Measurements from ENCODE around the gene ITSN1. TPM values are rescaled to one million over a fixed set of nuclear protein-coding genes. Genes with fewer than 3 reads are reported as not detected.
A peak's percentile ranks its signal among the peaks of the same experiment; 100 is the strongest.

Gene ITSN1
- total RNA-seq, 3 donors from 2014 or later, result 2.1 to 2.5 (median 2.4) TPM

DNA sequence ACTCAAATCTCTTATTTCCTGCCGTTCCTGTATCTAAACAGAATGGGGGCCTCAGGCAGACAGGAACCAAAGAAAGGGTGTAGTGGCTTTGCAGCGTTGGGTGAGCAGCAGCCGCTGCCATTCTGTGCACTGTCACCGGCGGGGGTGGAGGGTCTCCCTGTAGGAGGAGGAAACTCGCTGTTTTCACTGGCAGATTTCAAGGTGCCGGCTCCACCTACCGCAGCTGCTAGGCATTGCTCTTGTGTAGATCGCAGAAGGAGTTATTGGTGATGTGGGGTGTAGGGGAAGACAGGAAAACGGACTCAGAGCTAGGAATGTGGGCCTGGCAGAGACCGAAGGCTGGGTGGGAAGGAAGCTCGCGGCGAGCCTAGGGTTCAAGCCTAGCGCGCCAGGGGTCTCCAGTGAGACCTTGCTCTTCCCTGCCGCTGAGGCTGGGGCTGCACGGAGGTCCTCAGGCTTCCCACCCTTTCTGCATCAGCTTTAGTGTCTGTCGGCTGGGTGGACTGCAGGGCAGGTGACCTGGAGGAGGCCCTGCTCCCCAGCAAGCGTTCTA lies 252.5 kb downstream of the ITSN1 start:
- DNase-seq (peak; percentile 62), ATAC-seq (peak; percentile 96 to 99)
- Mint-ChIP-seq H3K27me3 (ENCODE audit: low read depth) (peaks cover 7% of the 10 kb centered on the region), H3K4me1 (ENCODE audit: low read depth) (peaks cover 12% of the 10 kb centered on the region), H3K36me3 (ENCODE audit: insufficient read depth) (peaks cover 3% of the 10 kb centered on the region), H3K4me3 (peak overlapping the region; percentile 60), H3K9me3 (no peaks in the 10 kb centered on the region)

DNA sequence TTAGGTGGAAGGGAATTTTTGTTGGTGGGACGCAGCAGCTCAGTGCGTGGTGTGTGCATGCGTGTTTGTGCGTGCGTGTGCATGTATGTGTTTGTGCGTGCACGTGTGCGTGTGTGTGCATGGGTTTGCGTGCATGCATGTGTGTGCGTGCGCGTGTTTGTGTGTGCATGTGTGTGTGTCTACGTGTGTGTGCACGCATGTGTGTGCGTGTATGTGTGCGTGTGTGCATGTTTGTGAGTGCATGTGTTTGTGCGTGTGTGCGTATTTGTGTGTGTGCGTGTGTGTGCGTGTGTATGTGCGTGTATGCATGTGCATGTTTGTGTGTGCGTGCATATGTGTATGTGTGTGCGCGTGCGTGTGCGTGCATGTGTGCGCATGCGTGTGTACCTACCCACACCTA lies 253.1 kb downstream of the ITSN1 start:
- Mint-ChIP-seq H3K4me3 (peak overlapping the region; percentile 60), H3K4me1 (ENCODE audit: low read depth) (peaks cover 12% of the 10 kb centered on the region), H3K27me3 (ENCODE audit: low read depth) (peaks cover 7% of the 10 kb centered on the region), H3K36me3 (ENCODE audit: insufficient read depth) (peaks cover 4% of the 10 kb centered on the region), H3K9me3 (no peaks in the 10 kb centered on the region)
- ATAC-seq, result no peak
- no peak for DNase-seq

DNA sequence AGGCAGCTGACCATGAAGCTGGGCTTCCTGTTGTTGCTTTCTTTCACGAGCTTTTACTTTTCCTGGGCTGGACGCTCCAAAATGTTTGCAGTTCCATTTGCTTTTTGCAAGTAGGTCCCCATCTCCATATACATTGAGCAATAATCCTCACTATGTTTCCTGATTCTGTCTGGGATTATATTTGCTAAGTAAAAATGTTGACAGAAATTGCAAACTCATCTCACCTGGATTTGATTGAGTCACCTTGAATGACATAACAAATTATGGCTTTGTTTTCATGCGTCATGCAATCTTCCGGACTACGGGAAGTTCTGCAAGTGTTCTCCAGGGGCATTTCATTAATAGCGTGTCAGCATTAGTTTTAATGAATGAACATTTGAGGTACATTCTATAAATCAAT lies 254.4 kb downstream of the ITSN1 start:
- Mint-ChIP-seq H3K27me3 (ENCODE audit: low read depth) (peaks cover 7% of the 10 kb centered on the region), H3K4me1 (ENCODE audit: low read depth) (peaks cover 12% of the 10 kb centered on the region), H3K36me3 (ENCODE audit: insufficient read depth) (peaks cover 8% of the 10 kb centered on the region), H3K4me3 (no peak overlapping the region), H3K9me3 (no peaks in the 10 kb centered on the region)
- no peak for ATAC-seq
- DNase-seq, result no peak

DNA sequence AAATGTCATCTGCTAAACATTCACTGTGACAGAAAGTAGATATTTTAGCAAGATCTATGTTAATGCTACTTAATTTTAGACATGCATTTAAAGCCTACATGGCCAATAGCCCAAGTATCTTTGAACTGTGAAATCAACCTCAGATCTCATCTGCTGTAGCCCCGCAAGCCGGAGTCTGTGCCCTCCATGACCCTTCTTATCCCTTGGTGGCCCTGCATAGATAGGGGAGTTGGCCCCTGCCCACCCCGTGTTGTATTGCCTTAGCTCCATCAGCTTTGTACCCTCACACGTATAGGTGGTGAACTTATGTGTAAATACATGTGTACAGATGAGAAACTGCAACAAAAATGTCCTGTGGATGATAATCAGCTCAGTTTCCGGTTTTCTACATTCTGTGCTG lies 254.8 kb downstream of the ITSN1 start:
- Mint-ChIP-seq H3K36me3 (ENCODE audit: insufficient read depth) (peaks cover 11% of the 10 kb centered on the region), H3K27me3 (ENCODE audit: low read depth) (peaks cover 7% of the 10 kb centered on the region), H3K9me3 (no peaks in the 10 kb centered on the region), H3K4me1 (ENCODE audit: low read depth) (peaks cover 12% of the 10 kb centered on the region), H3K4me3 (no peak overlapping the region)
- DNase-seq (no peak), ATAC-seq (no peak)

DNA sequence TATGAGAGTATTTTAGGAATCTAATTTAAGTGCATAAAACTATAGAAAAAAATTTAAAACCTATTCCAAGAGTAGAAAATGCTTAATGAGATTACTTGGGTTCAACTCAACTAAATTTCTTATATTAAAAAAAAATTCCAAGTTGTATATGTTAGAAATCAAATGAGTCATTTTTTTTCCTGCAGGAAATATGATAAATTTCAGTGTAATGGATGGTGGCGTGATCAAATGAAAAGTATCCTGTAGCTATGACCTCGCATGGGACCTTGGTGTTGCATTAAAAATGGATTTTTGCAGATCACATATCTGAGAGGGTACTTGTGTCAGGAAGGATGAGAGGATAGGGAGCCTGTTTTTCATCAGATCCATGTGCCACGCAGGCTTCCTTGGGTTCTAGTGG lies 255.4 kb downstream of the ITSN1 start:
- no peak for ATAC-seq
- Mint-ChIP-seq H3K27me3 (ENCODE audit: low read depth) (peaks cover 7% of the 10 kb centered on the region), H3K9me3 (no peaks in the 10 kb centered on the region), H3K4me1 (ENCODE audit: low read depth) (peaks cover 12% of the 10 kb centered on the region), H3K4me3 (no peak overlapping the region), H3K36me3 (ENCODE audit: insufficient read depth) (peaks cover 16% of the 10 kb centered on the region)
- DNase-seq, result no peak

DNA sequence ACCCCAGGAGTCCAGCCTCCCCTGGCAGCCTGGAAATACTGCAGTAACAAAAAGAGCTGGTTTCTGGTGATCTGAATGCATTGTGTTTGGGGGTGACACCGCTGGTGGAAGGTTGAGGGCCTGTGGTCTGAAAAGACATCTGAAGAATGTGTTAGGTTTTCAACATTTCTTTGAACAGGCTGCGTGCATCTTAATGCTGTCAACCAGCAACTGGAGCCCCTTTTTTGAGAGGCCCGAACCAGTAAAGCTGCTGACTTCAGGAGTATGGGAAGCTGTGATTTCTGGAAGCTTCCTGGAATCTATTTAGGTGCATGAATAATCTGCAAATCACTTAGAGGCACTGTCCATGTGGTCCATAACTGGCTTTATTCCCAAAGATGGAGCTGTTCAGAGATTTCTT lies 256.3 kb downstream of the ITSN1 start:
- Mint-ChIP-seq H3K4me1 (ENCODE audit: low read depth) (peaks cover 12% of the 10 kb centered on the region), H3K27me3 (ENCODE audit: low read depth) (peaks cover 7% of the 10 kb centered on the region), H3K36me3 (ENCODE audit: insufficient read depth) (peaks cover 24% of the 10 kb centered on the region), H3K9me3 (no peaks in the 10 kb centered on the region), H3K4me3 (no peak overlapping the region)
- DNase-seq (no peak), ATAC-seq (no peak)

DNA sequence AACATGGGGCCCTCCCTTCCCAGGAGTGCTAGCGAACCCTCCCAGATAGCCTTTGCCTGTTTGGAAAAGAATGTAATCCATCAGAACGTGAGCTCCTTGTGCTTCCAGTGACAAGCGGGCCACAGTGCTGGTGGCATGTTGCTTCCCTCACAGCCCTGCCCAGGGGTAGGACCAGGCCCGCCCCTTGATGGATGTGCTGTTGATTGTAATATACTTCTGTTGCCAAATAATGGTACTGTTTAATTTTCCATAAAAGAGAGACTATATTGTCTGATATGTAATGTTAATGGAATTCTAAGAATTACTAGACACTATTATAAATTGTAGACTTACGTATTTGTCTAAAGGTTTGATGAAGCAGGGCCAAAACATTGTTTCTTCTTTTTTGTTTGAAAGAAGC lies 256.9 kb downstream of the ITSN1 start:
- peaks cover 26% of the 10 kb centered on the region for H3K36me3 Mint-ChIP-seq (ENCODE audit: insufficient read depth)
- H3K4me1 Mint-ChIP-seq (ENCODE audit: low read depth), result peaks cover 12% of the 10 kb centered on the region
- no peak for DNase-seq
- no peak for ATAC-seq
- peaks cover 7% of the 10 kb centered on the region for H3K27me3 Mint-ChIP-seq (ENCODE audit: low read depth)
- no peaks in the 10 kb centered on the region for H3K9me3 Mint-ChIP-seq
- H3K4me3 Mint-ChIP-seq, result no peak overlapping the region

DNA sequence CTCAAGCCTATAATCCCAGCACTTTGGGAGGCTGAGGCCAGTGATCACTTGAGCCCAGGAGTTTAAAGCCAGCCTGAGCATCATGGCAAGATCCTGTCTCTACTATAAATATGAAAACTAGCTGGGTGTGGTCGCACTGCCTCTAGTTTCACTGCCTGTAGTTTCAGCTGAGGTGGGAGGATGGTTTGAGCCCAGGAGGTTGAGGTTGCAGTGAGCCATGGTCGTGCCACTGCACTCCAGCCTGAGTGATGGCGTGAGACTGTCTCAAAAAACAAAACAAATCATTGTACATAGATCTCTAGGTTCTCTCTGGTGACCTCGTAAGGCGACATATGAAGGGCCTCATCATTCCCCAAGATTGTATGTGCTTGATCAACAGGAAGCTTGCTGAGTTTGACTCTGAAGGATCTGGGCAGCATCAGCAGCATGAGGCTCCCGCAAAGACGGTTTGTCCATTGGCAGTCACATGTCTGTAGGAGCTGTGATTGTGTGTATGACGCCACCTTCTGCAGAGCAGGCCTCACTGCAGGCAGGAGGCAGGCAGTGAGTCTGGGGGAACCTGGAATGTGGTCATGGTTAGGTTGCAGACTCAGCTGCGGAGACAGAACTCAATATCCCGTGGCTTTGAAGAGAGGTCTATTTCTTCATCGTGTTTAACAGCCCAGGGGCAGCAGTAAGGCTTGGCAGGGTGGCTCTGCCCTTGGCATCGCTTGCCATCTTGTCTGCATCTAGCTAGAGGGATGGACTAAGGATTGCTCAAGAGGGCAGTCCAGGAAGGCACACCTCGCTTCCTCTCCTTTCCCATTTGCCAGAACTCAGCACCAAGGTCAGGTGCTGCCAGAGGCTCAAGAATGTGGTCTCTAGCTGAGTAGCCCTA lies 259.3 kb downstream of the ITSN1 start:
- Mint-ChIP-seq H3K4me3 (no peak overlapping the region), H3K27me3 (ENCODE audit: low read depth) (no peaks in the 10 kb centered on the region), H3K36me3 (ENCODE audit: insufficient read depth) (peaks cover 41% of the 10 kb centered on the region), H3K4me1 (ENCODE audit: low read depth) (no peaks in the 10 kb centered on the region), H3K9me3 (no peaks in the 10 kb centered on the region)
- DNase-seq (no peak), ATAC-seq (no peak)

DNA sequence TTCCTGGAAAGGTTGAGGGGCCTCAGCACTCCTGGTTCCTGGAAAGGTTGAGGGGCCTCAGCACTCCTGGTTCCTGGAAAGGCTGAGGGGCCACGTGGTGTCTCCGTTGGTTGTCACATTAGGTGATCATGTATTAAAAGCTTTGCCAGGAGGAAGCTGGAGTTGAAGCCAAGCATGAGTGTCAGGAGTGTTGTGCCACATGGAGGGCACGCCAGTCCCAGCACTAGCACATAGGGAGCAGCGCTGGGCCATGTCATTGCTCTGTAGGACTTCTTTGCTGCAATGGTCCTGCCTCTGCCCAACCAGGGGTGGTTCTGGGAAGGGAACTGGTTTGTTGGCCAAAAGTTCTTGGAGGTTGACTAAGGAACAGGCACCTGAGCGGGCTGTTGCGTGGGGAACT lies 260.0 kb downstream of the ITSN1 start:
- Mint-ChIP-seq H3K4me1 (ENCODE audit: low read depth) (no peaks in the 10 kb centered on the region), H3K9me3 (no peaks in the 10 kb centered on the region), H3K36me3 (ENCODE audit: insufficient read depth) (peaks cover 42% of the 10 kb centered on the region), H3K4me3 (no peak overlapping the region), H3K27me3 (ENCODE audit: low read depth) (no peaks in the 10 kb centered on the region)
- no peak for DNase-seq
- no peak for ATAC-seq

DNA sequence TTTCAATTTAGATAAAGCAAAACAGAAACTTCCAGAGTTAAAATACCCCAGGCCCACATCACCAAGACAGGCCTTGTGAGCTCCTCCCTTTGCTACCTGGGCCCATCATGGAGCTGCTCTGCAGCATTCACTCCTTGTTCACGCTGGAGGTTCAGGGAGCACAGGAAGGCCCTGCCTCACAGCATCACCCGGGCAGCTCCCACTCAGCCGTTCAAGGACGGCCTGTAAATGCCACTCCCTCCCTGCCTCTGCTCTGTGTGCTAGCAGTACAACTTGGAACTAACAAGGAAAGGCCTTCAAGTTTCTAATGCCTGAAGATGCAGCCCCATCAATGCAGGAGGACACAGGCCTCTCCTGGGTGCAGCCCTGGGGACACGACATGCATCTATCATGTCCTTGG lies 261.7 kb downstream of the ITSN1 start:
- DNase-seq, result no peak
- H3K4me1 Mint-ChIP-seq (ENCODE audit: low read depth), result peaks cover 3% of the 10 kb centered on the region
- ATAC-seq, result no peak
- peaks cover 47% of the 10 kb centered on the region for H3K36me3 Mint-ChIP-seq (ENCODE audit: insufficient read depth)
- H3K4me3 Mint-ChIP-seq, result no peak overlapping the region
- no peaks in the 10 kb centered on the region for H3K9me3 Mint-ChIP-seq
- no peaks in the 10 kb centered on the region for H3K27me3 Mint-ChIP-seq (ENCODE audit: low read depth)

DNA sequence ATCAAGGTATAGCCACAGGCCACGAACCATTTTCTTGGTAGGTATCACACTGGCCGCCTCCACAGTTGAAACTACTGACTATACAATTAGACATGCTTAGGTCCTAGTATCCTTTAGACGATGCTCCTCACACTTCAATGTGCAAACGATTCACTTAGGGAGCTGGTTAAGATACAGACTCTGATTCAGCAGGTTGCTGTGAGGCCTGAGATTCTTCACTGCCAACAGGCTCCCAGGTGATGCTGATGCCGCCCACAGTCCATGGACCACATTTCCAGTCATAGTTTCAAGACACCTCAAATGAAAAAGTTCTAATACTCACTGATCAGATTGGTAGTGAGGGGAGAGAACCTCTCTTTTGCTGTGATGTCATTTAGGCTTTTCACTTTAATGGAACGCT lies 266.5 kb downstream of the ITSN1 start:
- peaks cover 43% of the 10 kb centered on the region for H3K36me3 Mint-ChIP-seq (ENCODE audit: insufficient read depth)
- H3K9me3 Mint-ChIP-seq, result no peaks in the 10 kb centered on the region
- DNase-seq (no peak), ATAC-seq (peak; percentile 91 to 92)
- no peak overlapping the region for H3K4me3 Mint-ChIP-seq
- H3K4me1 Mint-ChIP-seq (ENCODE audit: low read depth), result peaks cover 14% of the 10 kb centered on the region
- H3K27me3 Mint-ChIP-seq (ENCODE audit: low read depth), result no peaks in the 10 kb centered on the region

DNA sequence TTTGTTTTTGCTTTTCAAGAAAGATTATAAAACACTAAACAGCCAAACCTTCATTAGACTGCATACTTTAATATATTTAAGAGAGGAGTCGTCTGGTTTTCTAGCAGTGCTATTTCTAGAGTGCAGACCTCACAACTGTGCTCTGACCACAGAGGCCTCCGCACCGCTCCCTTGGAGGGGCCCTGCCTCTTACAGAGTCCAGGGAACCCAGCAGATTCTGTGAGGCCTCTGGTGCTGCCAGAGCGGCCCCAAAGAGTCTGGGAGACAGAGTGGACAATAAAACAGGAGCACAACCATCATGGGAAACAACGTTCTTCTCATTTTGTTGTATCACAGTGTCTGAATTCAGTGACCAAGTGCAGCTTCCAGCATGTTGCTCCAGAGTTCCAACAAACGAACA lies 267.5 kb downstream of the ITSN1 start:
- Mint-ChIP-seq H3K27me3 (ENCODE audit: low read depth) (no peaks in the 10 kb centered on the region), H3K4me1 (ENCODE audit: low read depth) (peaks cover 22% of the 10 kb centered on the region), H3K9me3 (no peaks in the 10 kb centered on the region)

DNA sequence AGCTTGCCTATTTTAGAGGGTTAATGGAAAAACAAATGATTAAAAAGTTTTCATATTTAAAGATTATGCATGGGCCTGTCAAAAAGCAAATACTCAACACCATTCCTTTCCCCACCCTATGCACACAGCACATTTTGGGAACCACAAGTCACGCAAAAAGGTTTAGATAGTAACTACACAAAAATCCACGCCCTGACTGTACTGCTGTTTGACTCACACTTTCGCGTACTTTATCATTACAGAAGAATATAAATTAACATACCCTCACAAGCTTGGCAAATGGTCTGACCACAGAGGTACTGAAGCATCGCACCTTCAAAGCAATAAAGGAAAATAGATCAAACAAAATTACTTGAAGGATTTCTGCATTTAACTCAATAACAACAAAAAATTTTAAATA lies 271.9 kb downstream of the ITSN1 start:
- Mint-ChIP-seq H3K4me1 (ENCODE audit: low read depth) (peaks cover 32% of the 10 kb centered on the region), H3K9me3 (no peaks in the 10 kb centered on the region), H3K36me3 (ENCODE audit: insufficient read depth) (peaks cover 26% of the 10 kb centered on the region)

More for the DNA sequence above, 267.5 kb downstream of the ITSN1 start:
- DNase-seq (no peak), ATAC-seq (no peak)
- Mint-ChIP-seq H3K4me3 (no peak overlapping the region), H3K36me3 (ENCODE audit: insufficient read depth) (peaks cover 42% of the 10 kb centered on the region)

DNA sequence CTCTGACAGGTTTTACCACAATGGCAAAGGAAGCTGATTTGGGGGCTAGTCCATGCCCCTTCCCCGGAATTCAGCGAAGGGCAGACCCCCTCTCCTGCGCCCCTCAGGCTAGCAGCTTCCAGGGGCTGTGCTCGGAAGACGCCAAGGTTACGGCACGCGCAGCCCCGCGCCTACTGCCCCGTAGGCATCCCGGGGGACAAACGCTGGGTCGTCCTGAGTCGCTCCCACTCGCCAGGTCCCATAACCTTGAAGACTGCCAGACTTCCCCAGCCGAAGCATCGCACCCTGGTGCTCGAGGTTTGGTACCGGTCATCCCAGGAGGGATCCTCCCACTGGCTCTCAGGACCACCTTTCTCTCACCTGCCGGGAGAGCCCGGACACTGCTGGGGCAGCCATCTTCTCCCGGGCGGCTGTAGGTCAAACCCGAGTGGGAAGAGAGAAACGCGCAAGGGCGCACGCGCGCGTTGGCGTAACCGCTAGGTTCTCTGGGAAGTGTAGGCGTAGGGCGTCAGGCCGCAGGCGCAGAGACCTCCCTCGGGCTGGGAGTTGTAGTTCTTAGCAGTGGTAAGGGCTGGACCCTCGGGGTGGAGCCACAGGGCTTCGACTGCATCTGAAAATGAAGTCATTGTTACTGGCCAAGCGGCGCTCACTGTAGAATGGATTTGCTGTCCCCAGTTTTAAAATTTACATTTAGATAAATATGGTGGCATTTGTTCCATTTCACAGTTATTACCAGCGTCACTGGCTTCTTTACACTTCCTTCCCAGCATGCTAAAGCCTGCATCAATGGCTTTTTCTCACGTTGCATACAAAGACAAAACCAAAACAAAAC lies 273.3 kb downstream of the ITSN1 start, which contains the start of gene ATP5PO:
ATP5PO (minus strand) TSS at position 437 of the 832 bp plus-strand sequence; CDS start at position 396, 41 bp downstream.
- Mint-ChIP-seq H3K36me3 (ENCODE audit: insufficient read depth) (peaks cover 18% of the 10 kb centered on the region), H3K27me3 (ENCODE audit: low read depth) (no peaks in the 10 kb centered on the region), H3K4me3 (peak within 1 kb of the TSS; percentile 98), H3K9me3 (no peaks in the 10 kb centered on the region), H3K4me1 (ENCODE audit: low read depth) (peaks cover 29% of the 10 kb centered on the region)
- DNase-seq (peak; percentile 94), ATAC-seq (peak; percentile 99)

More for the DNA sequence above, 271.9 kb downstream of the ITSN1 start:
- ATAC-seq (no peak), DNase-seq (no peak)
- Mint-ChIP-seq H3K4me3 (peak overlapping the region; percentile 98), H3K27me3 (ENCODE audit: low read depth) (no peaks in the 10 kb centered on the region)
